SK-N-MC (cell line): ENCODE results near the gene POLR1G.

Source experiments
- EZH2 ChIP-seq: fragments of 200-600 bp; sonication (generic); IDR thresholded peaks from one replicate; pipeline ENCODE4 v1.6.1; 2017; ENCODE audit warnings: antibody characterized with exemption
- POLR2AphosphoS5 ChIP-seq: IDR thresholded peaks from 2 replicates; pipeline ENCODE4 v1.6.1; 2012; ENCODE audit warnings: mild to moderate bottlenecking, low read depth, low read length, borderline replicate concordance

- TF ChIP-seq EZH2: no peak
- no peak for TF ChIP-seq POLR2AphosphoS5
Measured at GRCh38 chr19:45357445-45357783, 49.0 kb upstream of the POLR1G start.
